Liver (tissue), 9 donors: ENCODE measurements around the gene EML6. TPM values are rescaled to one million over a fixed set of nuclear protein-coding genes. Genes with fewer than 3 reads are reported as not detected.

ENCODE experiments used
- DNase-seq: peaks from one replicate; pipeline ENCODE4 v3.0.0-alpha.2; 2017; ENCODE audit warnings: low spot score
- H3K27ac ChIP-seq, 2 donors: one replicate each; pipeline ENCODE4 v1.7.0; 2013; ENCODE audit warnings: inconsistent platforms in 2 of 2, low read length in 2 of 2, control low read depth in 1 of 2, low read depth in 1 of 2, mild to moderate bottlenecking in 1 of 2
- H3K27me3 ChIP-seq, 4 donors: one replicate each; pipeline versions ENCODE4 v1.6.1 to v1.7.0; 2013; ENCODE audit warnings: low read length in 3 of 4, inconsistent platforms in 1 of 4, mild to moderate bottlenecking in 1 of 4, moderate library complexity in 1 of 4; ENCODE audit not compliant: control insufficient read depth in 4 of 4, insufficient read depth in 4 of 4
- H3K36me3 ChIP-seq, 4 donors: one replicate each; pipeline versions ENCODE4 v1.6.1 to v1.7.0; 2013; ENCODE audit warnings: low read length in 3 of 4, mild to moderate bottlenecking in 3 of 4, low read depth in 1 of 4, moderate library complexity in 1 of 4; ENCODE audit not compliant: control insufficient read depth in 4 of 4, insufficient read depth in 3 of 4
- H3K4me1 ChIP-seq, 4 donors: one replicate each; pipeline versions ENCODE4 v1.6.1 to v1.7.0; 2013; ENCODE audit warnings: low read length in 3 of 4, mild to moderate bottlenecking in 3 of 4, moderate library complexity in 1 of 4; ENCODE audit not compliant: control insufficient read depth in 4 of 4, insufficient read depth in 4 of 4
- H3K4me3 ChIP-seq, 3 donors: one replicate each; pipeline versions ENCODE4 v1.6.1 to v1.7.0; 2013; ENCODE audit warnings: low read length in 3 of 3, control low read depth in 1 of 3, low read depth in 1 of 3, mild to moderate bottlenecking in 1 of 3
- H3K9ac ChIP-seq, 2 donors: one replicate each; pipeline ENCODE4 v1.7.0; 2013; ENCODE audit warnings: low read length in 2 of 2, mild to moderate bottlenecking in 2 of 2, moderate library complexity in 2 of 2, control low read depth in 1 of 2, low read depth in 1 of 2
- H3K9me3 ChIP-seq, 4 donors: one replicate each; pipeline versions ENCODE4 v1.6.1 to v1.7.0; 2013; ENCODE audit warnings: low read length in 3 of 4; ENCODE audit not compliant: control insufficient read depth in 4 of 4
- ATF3 ChIP-seq: IDR thresholded peaks from 2 replicates; pipeline ENCODE4 v1.6.1; 2016; ENCODE audit warnings: antibody characterized with exemption
- EGR1 ChIP-seq, 2 donors: IDR thresholded peaks; 2 replicates each; pipeline ENCODE4 v1.6.1; 2016 to 2018; ENCODE audit warnings: antibody characterized with exemption in 2 of 2, low read depth in 2 of 2
- FOXA2 ChIP-seq: IDR thresholded peaks from 2 replicates; pipeline ENCODE4 v1.6.1; 2016; ENCODE audit warnings: antibody characterized with exemption
- GABPA ChIP-seq, 2 donors: IDR thresholded peaks in 1 of 2; conservative IDR thresholded peaks in 1 of 2; 2 replicates each; pipeline ENCODE4 v1.6.1; 2016; ENCODE audit warnings: antibody characterized with exemption in 2 of 2, mild to moderate bottlenecking in 1 of 2, moderate library complexity in 1 of 2
- HNF4A ChIP-seq, 2 donors: conservative IDR thresholded peaks; 2 replicates each; pipeline ENCODE4 v1.6.1; 2016; ENCODE audit warnings: antibody characterized with exemption in 2 of 2, mild to moderate bottlenecking in 2 of 2
- HNF4G ChIP-seq: IDR thresholded peaks from 2 replicates; pipeline ENCODE4 v1.6.1; 2016; ENCODE audit warnings: antibody characterized with exemption
- JUND ChIP-seq, 2 donors: IDR thresholded peaks; 2 replicates each; pipeline ENCODE4 v1.6.1; 2016; ENCODE audit warnings: antibody characterized with exemption in 2 of 2
- MAX ChIP-seq: IDR thresholded peaks from 2 replicates; pipeline ENCODE4 v1.6.1; 2016; ENCODE audit warnings: antibody characterized with exemption
- NR2F2 ChIP-seq: IDR thresholded peaks from 2 replicates; pipeline ENCODE4 v1.6.1; 2016; ENCODE audit warnings: antibody characterized with exemption
- RAD21 ChIP-seq, 2 donors: IDR thresholded peaks; 2 replicates each; pipeline ENCODE4 v1.6.1; 2016; ENCODE audit warnings: antibody characterized with exemption in 2 of 2, mild to moderate bottlenecking in 2 of 2
- RXRA ChIP-seq, 2 donors: IDR thresholded peaks; 2 replicates each; pipeline ENCODE4 v1.6.1; 2017 to 2018; ENCODE audit warnings: antibody characterized with exemption in 2 of 2, mild to moderate bottlenecking in 1 of 2
- TAF1 ChIP-seq: conservative IDR thresholded peaks from 2 replicates; pipeline ENCODE4 v1.6.1; 2016; ENCODE audit warnings: antibody characterized with exemption, mild to moderate bottlenecking
- YY1 ChIP-seq: IDR thresholded peaks from 2 replicates; pipeline ENCODE4 v1.6.1; 2016; ENCODE audit warnings: antibody characterized with exemption, mild to moderate bottlenecking
- ZBTB33 ChIP-seq: IDR thresholded peaks from 2 replicates; pipeline ENCODE4 v1.6.1; 2016; ENCODE audit warnings: antibody characterized with exemption
- WGBS: extraction: QIAGEN DNeasy Blood & Tissue Kit; methylation state at CpG from one replicate; pipeline ENCODE4 v1.1.7; 2013; 5-methylcytosine and 5-hydroxymethylcytosine counted together
- polyA plus RNA-seq, 2 donors: library from polyadenylated mRNA; stranded (reverse) in 1 of 2; unstranded in 1 of 2; fragments of 200-250 nt in 1 of 2; fragments of >200 nt in 1 of 2; fragmentation: Nextera tagmentation in 1 of 2; extraction: Ambion mirVana in 1 of 2; gene quantifications; one replicate each; pipeline versions ENCODE4 v1.2.1 to v1.2.3, GENCODE V29; 2013 to 2015
- total RNA-seq, 2 donors: library from RNA; depleted of rRNA; stranded (reverse); fragments of >200 nt; gene quantifications; one replicate each; pipeline ENCODE4 v1.2.3, GENCODE V29; 2014
- TF ChIP-seq, protein P1 (sequence below): IDR thresholded peaks from 2 replicates; pipeline ENCODE4 v1.6.1; 2016; ENCODE audit warnings: antibody characterized with exemption, mild to moderate bottlenecking
- donor health status: healthy.
- donor health status: healthy.
- donor health status: healthy.
- donor health status: healthy.
- donor health status: healthy.

EML6 gene
- total and polyA plus RNA-seq, 4 donors: 0.33 to 3.0 (median 1.4) TPM

GRCh38 chr2:54895730-54896129 is 172.3 kb downstream of the EML6 start:
- no peak overlapping the region for H3K9ac ChIP-seq
- H3K27ac ChIP-seq: no peak overlapping the region
- no peak for DNase-seq
- no peaks in the 10 kb centered on the region for H3K36me3 ChIP-seq
- H3K4me1 ChIP-seq: peaks cover 0 to 8% (median 5%) of the 10 kb centered on the region in 4 donors
- no peaks in the 10 kb centered on the region for H3K27me3 ChIP-seq
- TF ChIP-seq RAD21 (IDR thresholded peaks at IDR 0.05) (no peak), JUND (IDR thresholded peaks at IDR 0.05) (no peak), YY1 (no peak), ATF3 (no peak), MAX (no peak), HNF4G (no peak), NR2F2 (no peak)
- 85% methylated on average over 1 of the region's 1 CpG for WGBS
- no peak overlapping the region for H3K4me3 ChIP-seq
- peaks cover 0 to 1% (median 0%) of the 10 kb centered on the region in 4 donors for H3K9me3 ChIP-seq

- WGBS: 79% methylated on average over 11 of the region's 11 CpGs
- Histone ChIP-seq H3K4me1 (peaks cover 0 to 18% (median 12%) of the 10 kb centered on the region in 4 donors), H3K9me3 (peaks cover 0 to 1% (median 0%) of the 10 kb centered on the region in 4 donors), H3K9ac (no peak overlapping the region), H3K4me3 (no peak overlapping the region), H3K27ac (no peak overlapping the region), H3K36me3 (no peaks in the 10 kb centered on the region), H3K27me3 (no peaks in the 10 kb centered on the region)
- no peak for TF ChIP-seq GABPA (IDR thresholded peaks at IDR 0.05 in 1 of 2, conservative IDR thresholded peaks at IDR 0.05 in 1 of 2)
- no peak for DNase-seq
Measured at GRCh38 chr2:54897420-54898310, 174.2 kb downstream of the EML6 start.

GRCh38 chr2:54898456-54899226 is 175.2 kb downstream of the EML6 start:
- WGBS: 84% methylated on average over 7 of the region's 7 CpGs
- Histone ChIP-seq H3K9me3 (peaks cover 0 to 1% (median 0%) of the 10 kb centered on the region in 4 donors), H3K36me3 (no peaks in the 10 kb centered on the region), H3K4me1 (peaks cover under 1 to 20% (median 14%) of the 10 kb centered on the region in 4 donors), H3K27ac (no peak overlapping the region), H3K27me3 (no peaks in the 10 kb centered on the region), H3K4me3 (no peak overlapping the region), H3K9ac (no peak overlapping the region)
- no peak for DNase-seq
- TF ChIP-seq GABPA (IDR thresholded peaks at IDR 0.05 in 1 of 2, conservative IDR thresholded peaks at IDR 0.05 in 1 of 2): no peak
- TF ChIP-seq HNF4A (conservative IDR thresholded peaks at IDR 0.05): no peak
- no peak for TF ChIP-seq NR2F2
- TF ChIP-seq MAX: no peak
- no peak for TF ChIP-seq HNF4G
- no peak for TF ChIP-seq TAF1
- no peak for TF ChIP-seq JUND (IDR thresholded peaks at IDR 0.05)
- no peak for TF ChIP-seq ATF3
- TF ChIP-seq ZBTB33: no peak
- TF ChIP-seq, protein P1, sequence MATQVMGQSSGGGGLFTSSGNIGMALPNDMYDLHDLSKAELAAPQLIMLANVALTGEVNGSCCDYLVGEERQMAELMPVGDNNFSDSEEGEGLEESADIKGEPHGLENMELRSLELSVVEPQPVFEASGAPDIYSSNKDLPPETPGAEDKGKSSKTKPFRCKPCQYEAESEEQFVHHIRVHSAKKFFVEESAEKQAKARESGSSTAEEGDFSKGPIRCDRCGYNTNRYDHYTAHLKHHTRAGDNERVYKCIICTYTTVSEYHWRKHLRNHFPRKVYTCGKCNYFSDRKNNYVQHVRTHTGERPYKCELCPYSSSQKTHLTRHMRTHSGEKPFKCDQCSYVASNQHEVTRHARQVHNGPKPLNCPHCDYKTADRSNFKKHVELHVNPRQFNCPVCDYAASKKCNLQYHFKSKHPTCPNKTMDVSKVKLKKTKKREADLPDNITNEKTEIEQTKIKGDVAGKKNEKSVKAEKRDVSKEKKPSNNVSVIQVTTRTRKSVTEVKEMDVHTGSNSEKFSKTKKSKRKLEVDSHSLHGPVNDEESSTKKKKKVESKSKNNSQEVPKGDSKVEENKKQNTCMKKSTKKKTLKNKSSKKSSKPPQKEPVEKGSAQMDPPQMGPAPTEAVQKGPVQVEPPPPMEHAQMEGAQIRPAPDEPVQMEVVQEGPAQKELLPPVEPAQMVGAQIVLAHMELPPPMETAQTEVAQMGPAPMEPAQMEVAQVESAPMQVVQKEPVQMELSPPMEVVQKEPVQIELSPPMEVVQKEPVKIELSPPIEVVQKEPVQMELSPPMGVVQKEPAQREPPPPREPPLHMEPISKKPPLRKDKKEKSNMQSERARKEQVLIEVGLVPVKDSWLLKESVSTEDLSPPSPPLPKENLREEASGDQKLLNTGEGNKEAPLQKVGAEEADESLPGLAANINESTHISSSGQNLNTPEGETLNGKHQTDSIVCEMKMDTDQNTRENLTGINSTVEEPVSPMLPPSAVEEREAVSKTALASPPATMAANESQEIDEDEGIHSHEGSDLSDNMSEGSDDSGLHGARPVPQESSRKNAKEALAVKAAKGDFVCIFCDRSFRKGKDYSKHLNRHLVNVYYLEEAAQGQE: no peak
- TF ChIP-seq RAD21 (IDR thresholded peaks at IDR 0.05): no peak
- no peak for TF ChIP-seq FOXA2
- TF ChIP-seq EGR1 (IDR thresholded peaks at IDR 0.05; ENCODE audit: low read depth in 2 of 2): no peak
- TF ChIP-seq RXRA (IDR thresholded peaks at IDR 0.05): no peak
- no peak for TF ChIP-seq YY1
